Calu3 (cell line): ENCODE measurements around the gene GNAS. TPM values are rescaled to one million over a fixed set of nuclear protein-coding genes. Genes with fewer than 3 reads are reported as not detected.

Experiments
- BruUV-seq: library from RNA; stranded (reverse); fragments of 400-500 nt; replicated peaks from 2 replicates; lab custom pipeline; 2021; lab: Mats Ljungman, UMichigan
- CTCF ChIA-PET: fragments of 300-600 bp; sonication (Branson Sonifier 250); formaldehyde crosslinking; loops from one replicate; lab custom pipeline; 2022; ENCODE audit warnings: antibody characterized with exemption; lab: Charles Lee
- DNase-seq: peaks from one replicate; pipeline ENCODE4 v3.0.0; 2022
- H3K27ac Mint-ChIP-seq: one replicate; pipeline ENCODE4 v1.8.0; 2022; ENCODE audit warnings: mixed read lengths; ENCODE audit not compliant: unreplicated experiment
- H3K27me3 Mint-ChIP-seq: one replicate; pipeline ENCODE4 v1.8.0; 2022; ENCODE audit warnings: mixed read lengths; ENCODE audit not compliant: unreplicated experiment
- H3K36me3 Mint-ChIP-seq: one replicate; pipeline ENCODE4 v1.8.0; 2022; ENCODE audit warnings: mild to moderate bottlenecking, moderate library complexity, mixed read lengths; ENCODE audit not compliant: insufficient read depth, unreplicated experiment
- H3K4me1 Mint-ChIP-seq: one replicate; pipeline ENCODE4 v1.8.0; 2022; ENCODE audit warnings: mild to moderate bottlenecking, low read depth, mixed read lengths; ENCODE audit not compliant: unreplicated experiment
- H3K4me3 Mint-ChIP-seq: one replicate; pipeline ENCODE4 v1.8.0; 2022; ENCODE audit warnings: mild to moderate bottlenecking, low read depth, moderate library complexity, mixed read lengths; ENCODE audit not compliant: unreplicated experiment
- H3K9me3 Mint-ChIP-seq: one replicate; pipeline ENCODE4 v1.8.0; 2022; ENCODE audit warnings: low read depth, mixed read lengths; ENCODE audit not compliant: unreplicated experiment
- intact Hi-C: fragments of 100-400 bp; cut with micrococcal nuclease; formaldehyde crosslinking; loops from one replicate; pipeline ENCODE4 v1.10.0; 2022; ENCODE audit not compliant: unreplicated experiment
- total RNA-seq: library from RNA; stranded (reverse); gene quantifications from 2 replicates; pipeline ENCODE4 v1.2.3, GENCODE V29; 2022
- TF ChIP-seq, protein P1 (sequence below): fragments of 200-600 bp; IDR thresholded peaks from one replicate; pipeline ENCODE4 v1.8.0; 2022; ENCODE audit warnings: antibody characterized with exemption; ENCODE audit not compliant: unreplicated experiment

The GNAS gene
- total RNA-seq, 1 experiment from 2014 or later, result 1,410 TPM

DNA sequence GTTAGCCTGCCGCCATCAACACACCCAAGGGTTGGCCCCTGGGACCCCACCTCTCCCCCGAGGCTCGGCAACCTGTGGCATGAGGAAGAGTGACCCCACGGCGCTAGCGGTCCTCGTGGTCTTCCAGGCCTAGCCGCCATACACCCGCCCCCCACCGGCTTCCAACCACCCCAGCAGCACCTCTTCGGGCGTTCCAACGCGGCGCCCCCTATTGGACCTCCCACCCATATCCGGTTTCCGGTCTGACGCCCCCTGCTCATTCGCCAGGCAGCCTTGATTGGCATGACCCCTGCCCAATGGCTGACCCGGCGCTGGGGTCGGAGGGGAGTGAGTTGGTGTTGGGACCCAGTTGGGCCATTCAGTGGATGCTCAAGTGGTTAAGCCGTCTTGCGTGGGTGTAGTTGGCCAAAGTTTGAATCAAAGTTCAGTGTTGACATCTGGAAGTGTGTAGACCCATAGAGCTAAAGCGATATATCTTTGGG is 1.8 kb upstream of the GNAS start, which contains the start of gene GNAS-AS1:
Gene GNAS-AS1 (minus strand): TSS at position 210 of the 482 bp plus-strand sequence.
- Mint-ChIP-seq H3K9me3 (no peaks in the 10 kb centered on the region), H3K27ac (no peak within 1 kb of the TSS)

DNA sequence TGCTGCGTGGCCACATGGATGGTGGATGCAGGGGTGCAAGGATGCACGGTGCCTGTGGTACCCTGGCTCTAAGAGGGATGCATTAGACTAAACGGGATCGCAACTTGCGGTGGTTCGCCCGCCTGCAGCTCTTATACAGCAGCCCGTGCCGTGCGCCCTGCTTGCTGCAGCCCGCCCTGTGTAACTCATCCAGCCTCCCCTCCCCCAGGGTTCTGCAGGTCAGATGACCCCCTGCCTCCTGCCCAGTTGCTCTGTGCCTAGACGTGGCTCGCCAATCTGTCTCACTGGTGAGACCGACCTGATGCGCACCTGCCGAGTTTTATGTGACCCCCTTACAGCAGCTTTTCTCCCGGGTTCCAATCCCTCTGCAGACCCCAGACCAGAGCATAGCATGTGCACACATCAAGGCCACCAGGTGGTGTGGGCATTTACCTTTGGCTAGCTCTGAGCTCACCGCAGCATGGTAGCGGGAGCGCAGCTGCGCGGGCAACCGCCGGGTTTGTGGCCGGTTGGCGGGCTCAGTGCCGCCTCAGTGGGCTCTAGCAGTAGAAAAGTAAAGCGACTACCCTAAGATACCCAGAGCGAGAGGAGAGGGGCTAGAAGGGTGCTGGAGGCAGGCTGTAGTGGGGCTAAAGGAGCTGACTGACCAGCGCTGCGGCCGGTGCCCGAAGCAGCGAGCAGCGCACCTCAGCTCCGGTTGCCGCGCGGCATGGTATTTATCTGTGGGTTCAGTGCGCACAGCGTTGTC is 1.1 kb upstream of the GNAS start:
- TF ChIP-seq, protein P1, sequence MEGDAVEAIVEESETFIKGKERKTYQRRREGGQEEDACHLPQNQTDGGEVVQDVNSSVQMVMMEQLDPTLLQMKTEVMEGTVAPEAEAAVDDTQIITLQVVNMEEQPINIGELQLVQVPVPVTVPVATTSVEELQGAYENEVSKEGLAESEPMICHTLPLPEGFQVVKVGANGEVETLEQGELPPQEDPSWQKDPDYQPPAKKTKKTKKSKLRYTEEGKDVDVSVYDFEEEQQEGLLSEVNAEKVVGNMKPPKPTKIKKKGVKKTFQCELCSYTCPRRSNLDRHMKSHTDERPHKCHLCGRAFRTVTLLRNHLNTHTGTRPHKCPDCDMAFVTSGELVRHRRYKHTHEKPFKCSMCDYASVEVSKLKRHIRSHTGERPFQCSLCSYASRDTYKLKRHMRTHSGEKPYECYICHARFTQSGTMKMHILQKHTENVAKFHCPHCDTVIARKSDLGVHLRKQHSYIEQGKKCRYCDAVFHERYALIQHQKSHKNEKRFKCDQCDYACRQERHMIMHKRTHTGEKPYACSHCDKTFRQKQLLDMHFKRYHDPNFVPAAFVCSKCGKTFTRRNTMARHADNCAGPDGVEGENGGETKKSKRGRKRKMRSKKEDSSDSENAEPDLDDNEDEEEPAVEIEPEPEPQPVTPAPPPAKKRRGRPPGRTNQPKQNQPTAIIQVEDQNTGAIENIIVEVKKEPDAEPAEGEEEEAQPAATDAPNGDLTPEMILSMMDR, result no peak
- Mint-ChIP-seq H3K27me3 (peaks cover 80% of the 10 kb centered on the region), H3K27ac (no peak overlapping the region), H3K4me1 (peaks cover 12% of the 10 kb centered on the region), H3K36me3 (peaks cover 12% of the 10 kb centered on the region), H3K4me3 (no peak overlapping the region), H3K9me3 (no peaks in the 10 kb centered on the region)
- BruUV-seq, result no TSS peak
- CTCF ChIA-PET, result no interaction called here
- intact Hi-C loops, result no loop called here
- no peak for DNase-seq

More for the DNA sequence above, 1.8 kb upstream of the GNAS start, which contains the start of gene GNAS-AS1:
- no peak within 1 kb of the TSS for H3K4me3 Mint-ChIP-seq
- TF ChIP-seq, protein P1, result no peak
- H3K36me3 Mint-ChIP-seq, result peaks cover 12% of the 10 kb centered on the region
- H3K4me1 Mint-ChIP-seq, result peaks cover 7% of the 10 kb centered on the region
- intact Hi-C loops, result no loop called here
- DNase-seq, result no peak
- H3K27me3 Mint-ChIP-seq, result peaks cover 80% of the 10 kb centered on the region
- CTCF ChIA-PET, result no interaction called here
- BruUV-seq, result no TSS peak

DNA sequence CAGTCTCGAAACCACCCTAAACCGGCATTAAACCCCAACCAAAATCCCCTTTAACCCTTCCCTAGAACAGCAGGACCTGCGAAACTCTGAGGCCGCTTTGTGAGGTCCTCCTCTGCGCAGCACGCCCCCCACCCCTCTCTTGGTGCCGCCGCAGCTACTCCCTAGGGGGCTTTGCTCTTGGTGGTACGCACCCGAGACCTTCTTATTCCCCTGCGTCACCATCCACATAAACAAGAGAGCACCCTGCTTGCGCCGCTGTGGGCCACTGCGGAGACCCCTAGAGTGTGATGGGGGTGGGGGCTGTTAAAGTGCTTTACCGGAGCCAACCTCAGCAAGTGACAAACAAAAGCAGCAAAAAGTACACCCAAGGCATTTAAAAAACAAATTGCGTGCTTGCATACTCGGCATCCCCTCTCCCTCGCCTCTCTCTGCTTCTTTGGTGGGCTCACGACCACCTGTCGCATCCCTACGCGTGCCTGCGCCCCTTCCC is 502 bp upstream of the GNAS start:
- TF ChIP-seq, protein P1, result no peak
- Mint-ChIP-seq H3K27me3 (peaks cover 80% of the 10 kb centered on the region), H3K4me3 (no peak overlapping the region), H3K9me3 (no peaks in the 10 kb centered on the region), H3K27ac (no peak overlapping the region), H3K36me3 (peaks cover 12% of the 10 kb centered on the region), H3K4me1 (peaks cover 13% of the 10 kb centered on the region)
- CTCF ChIA-PET, result no interaction called here
- BruUV-seq, result no TSS peak
- no peak for DNase-seq
- intact Hi-C loops, result no loop called here

DNA sequence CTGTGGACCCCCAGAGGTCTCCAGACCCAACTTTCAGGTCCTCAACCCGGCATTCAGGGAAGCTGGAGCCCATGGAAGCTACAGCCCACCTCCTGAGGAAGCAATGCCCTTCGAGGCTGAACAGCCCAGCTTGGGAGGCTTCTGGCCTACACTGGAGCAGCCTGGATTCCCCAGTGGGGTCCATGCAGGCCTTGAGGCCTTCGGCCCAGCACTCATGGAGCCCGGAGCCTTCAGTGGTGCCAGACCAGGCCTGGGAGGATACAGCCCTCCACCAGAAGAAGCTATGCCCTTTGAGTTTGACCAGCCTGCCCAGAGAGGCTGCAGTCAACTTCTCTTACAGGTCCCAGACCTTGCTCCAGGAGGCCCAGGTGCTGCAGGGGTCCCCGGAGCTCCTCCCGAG is 950 bp downstream of the GNAS start:
- Mint-ChIP-seq H3K4me3 (no peak overlapping the region), H3K4me1 (peaks cover 13% of the 10 kb centered on the region), H3K36me3 (peaks cover 12% of the 10 kb centered on the region), H3K9me3 (no peaks in the 10 kb centered on the region), H3K27ac (no peak overlapping the region), H3K27me3 (peaks cover 80% of the 10 kb centered on the region)
- TF ChIP-seq, protein P1, result no peak
- CTCF ChIA-PET, result no interaction called here
- BruUV-seq, result no TSS peak
- intact Hi-C loops, result no loop called here
- no peak for DNase-seq
